ENCODE results near the gene F7. TPM values are rescaled to one million over a fixed set of nuclear protein-coding genes. Genes with fewer than 3 reads are reported as not detected.

Gene F7
- total RNA-seq, 1 donor, result not detected

- H3K4me3 ChIP-seq (ENCODE audit: low read depth, low read length), result no peak overlapping the region
- no peak for TF ChIP-seq CTCF (IDR thresholded peaks at IDR 0.05; ENCODE audit: insufficient read depth, low read depth, low read length)
- no peak for DNase-seq (ENCODE audit: low read depth)
Measured at GRCh38 chr13:113141601-113141970, 36.0 kb downstream of the F7 start.

DNA sequence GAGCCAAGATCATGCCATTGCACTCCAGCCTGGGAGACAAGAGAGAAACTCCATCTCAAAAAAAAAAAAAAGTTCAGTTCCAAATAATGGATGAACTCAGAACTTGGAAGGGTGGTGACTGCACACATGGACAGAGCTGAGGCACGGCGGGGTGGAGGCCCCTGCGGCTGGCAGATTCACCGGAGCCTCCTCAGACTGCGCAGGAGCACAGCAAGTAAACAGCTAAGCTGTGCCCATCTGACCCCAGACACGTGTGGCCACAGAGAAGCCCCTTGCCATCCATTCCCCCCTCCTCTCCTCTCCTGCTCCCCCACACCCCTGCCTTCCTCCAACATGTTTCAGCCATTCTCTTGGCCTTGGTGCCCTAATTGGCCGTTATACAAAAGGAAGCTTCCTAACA is 37.3 kb downstream of the F7 start:
- TF ChIP-seq CTCF (IDR thresholded peaks at IDR 0.05; ENCODE audit: insufficient read depth, low read depth, low read length), result no peak
- no peak overlapping the region for H3K4me3 ChIP-seq (ENCODE audit: low read depth, low read length)
- DNase-seq (ENCODE audit: low read depth), result no peak

GRCh38 chr13:113143466-113144254 is 38.1 kb downstream of the F7 start:
- TF ChIP-seq CTCF (IDR thresholded peaks at IDR 0.05; ENCODE audit: insufficient read depth, low read depth, low read length), result no peak
- DNase-seq (ENCODE audit: low read depth), result no peak
- no peak overlapping the region for H3K4me3 ChIP-seq (ENCODE audit: low read depth, low read length)

DNA sequence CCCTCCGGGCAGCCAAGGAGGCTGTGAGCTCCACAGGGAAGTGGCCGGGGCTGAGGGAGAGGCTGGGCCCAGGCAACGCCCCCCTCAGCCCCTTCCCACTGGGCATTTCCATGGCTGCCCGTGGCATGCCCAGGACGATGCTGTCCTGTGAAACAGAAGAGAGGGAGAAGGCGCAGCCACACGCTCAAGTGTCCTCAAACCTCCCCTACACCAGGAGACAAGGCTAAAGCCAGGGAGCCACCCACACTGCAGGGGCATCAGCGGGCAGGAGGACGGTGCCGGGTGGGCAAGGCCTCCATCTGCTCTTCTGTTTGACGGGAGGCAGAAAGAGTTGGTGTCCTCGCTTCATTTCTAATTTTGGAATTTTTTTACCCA is 38.7 kb downstream of the F7 start:
- TF ChIP-seq CTCF (IDR thresholded peaks at IDR 0.05; ENCODE audit: insufficient read depth, low read depth, low read length), result no peak
- DNase-seq (ENCODE audit: low read depth), result no peak
- H3K4me3 ChIP-seq (ENCODE audit: low read depth, low read length), result no peak overlapping the region

- H3K4me3 ChIP-seq (ENCODE audit: low read depth, low read length), result no peak overlapping the region
- no peak for DNase-seq (ENCODE audit: low read depth)
- no peak for TF ChIP-seq CTCF (IDR thresholded peaks at IDR 0.05; ENCODE audit: insufficient read depth, low read depth, low read length)
Measured at GRCh38 chr13:113145496-113145895, 39.9 kb downstream of the F7 start.

DNA sequence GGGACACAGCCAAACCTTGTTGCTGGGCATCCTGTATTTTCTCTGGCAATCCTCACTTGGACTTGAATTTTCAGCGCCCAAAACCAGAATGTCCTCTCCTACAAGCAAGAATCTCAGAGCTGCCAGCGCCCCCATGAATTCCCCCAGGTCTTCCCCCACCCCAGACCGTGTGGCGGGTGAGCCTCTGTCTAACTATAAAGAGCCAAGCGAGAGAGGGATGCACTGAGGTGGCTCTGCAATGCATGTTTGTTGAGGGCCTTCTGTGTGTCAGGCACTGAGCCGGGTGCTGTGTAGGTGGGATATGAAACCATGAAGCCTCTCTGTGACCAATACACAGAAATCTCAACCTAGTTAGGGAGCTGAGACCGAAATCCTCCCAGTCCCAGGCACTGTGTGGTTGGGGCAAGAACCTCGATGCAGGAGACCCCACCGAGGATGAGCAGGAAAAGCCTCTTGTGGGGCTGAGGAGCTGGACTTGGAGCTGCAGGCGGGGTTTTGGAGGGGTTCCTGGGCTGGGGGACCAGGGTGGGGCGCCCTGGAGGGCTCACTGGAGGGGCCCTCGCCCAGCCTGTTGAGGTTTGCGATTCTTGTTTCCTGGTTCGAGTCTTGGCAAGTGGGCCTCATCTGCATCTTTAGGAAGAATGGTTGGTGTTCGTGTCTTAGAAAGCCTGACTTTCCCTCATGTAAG is 40.5 kb downstream of the F7 start:
- TF ChIP-seq CTCF (IDR thresholded peaks at IDR 0.05; ENCODE audit: insufficient read depth, low read depth, low read length), result no peak
- no peak for DNase-seq (ENCODE audit: low read depth)
- H3K4me3 ChIP-seq (ENCODE audit: low read depth, low read length), result no peak overlapping the region
